Adrenal gland (tissue), 19 donors: ENCODE data around the gene MRPL33. TPM values are rescaled to one million over a fixed set of nuclear protein-coding genes. Genes with fewer than 3 reads are reported as not detected.

Source experiments
- DNase-seq, 7 donors: peaks; one replicate each; pipeline ENCODE4 v3.0.0-alpha.2; 2019 to 2020
- H3K27ac ChIP-seq, 5 donors: fragments of 200-600 bp; sonication (generic) in 4 of 5; 1 replicate in 3 of 5; 2 replicates in 2 of 5; pipeline versions ENCODE4 v1.5.1 to v1.8.0; 2016 to 2020; ENCODE audit warnings: mild to moderate bottlenecking in 1 of 5
- H3K27me3 ChIP-seq: fragments of 200-600 bp; 2 replicates; pipeline ENCODE4 v1.8.0; 2021
- H3K36me3 ChIP-seq, 2 donors: fragments of 200-600 bp; replicated peaks in 1 of 2; 1 replicate in 1 of 2; 2 replicates in 1 of 2; pipeline versions ENCODE4 v1.5.1 to v1.8.0; 2018 to 2022
- H3K4me1 ChIP-seq, 2 donors: fragments of 200-600 bp; replicated peaks in 1 of 2; 1 replicate in 1 of 2; 2 replicates in 1 of 2; pipeline versions ENCODE4 v1.5.1 to v1.8.0; 2018 to 2021
- H3K4me3 ChIP-seq, 4 donors: fragments of 200-600 bp; sonication (generic) in 3 of 4; one replicate each; pipeline ENCODE4 v1.5.1; 2016 to 2018
- H3K9me3 ChIP-seq, 3 donors: fragments of 200-600 bp; sonication (generic) in 1 of 3; replicated peaks in 1 of 3; 1 replicate in 2 of 3; 2 replicates in 1 of 3; pipeline versions ENCODE4 v1.5.1 to v1.8.0; 2016 to 2021
- POLR2A ChIP-seq, 2 donors: fragments of 450-650 bp; IDR thresholded peaks; one replicate each; pipeline ENCODE4 v1.6.1; 2017; ENCODE audit warnings: antibody characterized with exemption in 2 of 2, mild to moderate bottlenecking in 2 of 2, moderate library complexity in 1 of 2
- WGBS, 4 donors: extraction: QIAGEN DNeasy Blood & Tissue Kit in 2 of 4; methylation state at CpG; one replicate each; pipeline versions ENCODE4 v1.1.5 to v1.1.7; 2013 to 2017; 5-methylcytosine and 5-hydroxymethylcytosine counted together
- intact Hi-C, 2 donors: fragments of 100-400 bp; cut with DNase I; formaldehyde crosslinking; loops; one replicate each; pipeline versions ENCODE4 v1.14.1 to v1.15.0; 2022 to 2023
- long read RNA-seq, 10 donors: library from polyadenylated mRNA in 3 of 10; unstranded in 2 of 10; stranded (forward) in 1 of 10; transcript quantifications; one replicate each; pipeline ENCODE4 v2.0.0 and lab custom pipeline, GENCODE V29; 2021 to 2026
- polyA plus RNA-seq, 3 donors: library from polyadenylated mRNA; stranded (reverse); fragments of 200-250 nt in 2 of 3; fragments of 350-450 nt in 1 of 3; fragmentation: Illumina TruSeq in 1 of 3; extraction: RNeasy Lipid Tissue Mini Kit (QIAGEN cat#74804) in 1 of 3; gene quantifications; one replicate each; pipeline ENCODE4 v1.2.3, GENCODE V29; 2013 to 2014
- total RNA-seq, 9 donors: library from RNA; depleted of rRNA in 4 of 9; stranded (reverse); fragments of >200 nt in 4 of 9; fragments of 120-200 nt in 1 of 9; fragmentation: NEBNext Ultra II Directional in 1 of 9; extraction: Animal tissue kit (Norgen Biotek cat#: 25700) in 1 of 9; gene quantifications; one replicate each; pipeline versions ENCODE4 v1.1.0 to v1.2.4, GENCODE V29; 2013 to 2023
- TF ChIP-seq, protein P1 (sequence below), 6 experiments: fragments of 450-650 bp in 4 of 6; fragments of 200-600 bp in 2 of 6; sonication (generic) in 1 of 6; IDR thresholded peaks; 1 replicate in 5 of 6; 2 replicates in 1 of 6; pipeline versions ENCODE4 v1.5.1 to v1.8.0; 2016 to 2021; ENCODE audit warnings: antibody characterized with exemption in 6 of 6, mild to moderate bottlenecking in 2 of 6, moderate library complexity in 1 of 6
- donor health status: healthy with polysubstance abuse.
- donor health status: Bipolar disorder and iron deficiency.
- donor health status: DM: yes; HTN: yes; CAD: no.
- donor health status: DM: no; HTN: no; CAD: no.
- donor health status: DM: no; HTN: no; CAD: no.
- donor health status: DM: yes; HTN: yes; CAD: no.

The MRPL33 gene
- total RNA-seq = 1,000 to 10,000 TPM in 1 of 9 donors, 100 to 1,000 TPM in 8; 211 to 1,020 (median 479) TPM
- 100 to 1,000 TPM; 253 to 508 (median 491) TPM for polyA plus RNA-seq
- long read RNA-seq, donor 1, partial matches to known transcripts = 37 of 309 reads
- long read RNA-seq, donor 1, other reads (novel, unspliced or antisense) = 272 of 309 reads
- long read RNA-seq, donor 2, partial matches to known transcripts = 26 of 193 reads
- long read RNA-seq, donor 2, other reads (novel, unspliced or antisense) = 166 of 193 reads
- long read RNA-seq, donor 3, partial matches to known transcripts = 30 of 182 reads
- long read RNA-seq, donor 3, other reads (novel, unspliced or antisense) = 151 of 182 reads
- long read RNA-seq, donor 4, transcript MRPL33-206 (3 exons, 729 nt) = minor isoform, 20 of 665 reads
- long read RNA-seq, donor 4, transcript MRPL33-202 (3 exons, 404 nt) = major isoform, 194 of 665 reads
- long read RNA-seq, donor 4, transcript MRPL33-205 (4 exons, 587 nt) = minor isoform, 5 of 665 reads
- long read RNA-seq, donor 4, transcript MRPL33-201 (4 exons, 518 nt) = minor isoform, 175 of 665 reads
- long read RNA-seq, donor 4, partial matches to known transcripts = 33 of 665 reads
- long read RNA-seq, donor 4, other reads (novel, unspliced or antisense) = 238 of 665 reads
- long read RNA-seq, donor 5, transcript MRPL33-201 (4 exons, 518 nt) = minor isoform, 342 of 1,001 reads
- long read RNA-seq, donor 5, transcript MRPL33-205 (4 exons, 587 nt) = minor isoform, 14 of 1,001 reads
- long read RNA-seq, donor 5, transcript MRPL33-202 (3 exons, 404 nt) = major isoform, 347 of 1,001 reads
- long read RNA-seq, donor 5, transcript MRPL33-206 (3 exons, 729 nt) = minor isoform, 65 of 1,001 reads
- long read RNA-seq, donor 5, partial matches to known transcripts = 106 of 1,001 reads
- long read RNA-seq, donor 5, other reads (novel, unspliced or antisense) = 127 of 1,001 reads
- long read RNA-seq, donor 6, transcript MRPL33-202 (3 exons, 404 nt) = major isoform, 233 of 597 reads
- long read RNA-seq, donor 6, transcript MRPL33-201 (4 exons, 518 nt) = minor isoform, 100 of 597 reads
- long read RNA-seq, donor 6, transcript MRPL33-206 (3 exons, 729 nt) = minor isoform, 33 of 597 reads
- long read RNA-seq, donor 6, partial matches to known transcripts = 26 of 597 reads
- long read RNA-seq, donor 6, other reads (novel, unspliced or antisense) = 201 of 597 reads
- long read RNA-seq, donor 7, partial matches to known transcripts = 19 of 135 reads
- long read RNA-seq, donor 7, other reads (novel, unspliced or antisense) = 115 of 135 reads
- long read RNA-seq, donor 8, partial matches to known transcripts = 122 of 260 reads
- long read RNA-seq, donor 8, other reads (novel, unspliced or antisense) = 138 of 260 reads
- long read RNA-seq, donor 9, partial matches to known transcripts = 51 of 139 reads
- long read RNA-seq, donor 9, other reads (novel, unspliced or antisense) = 87 of 139 reads
- long read RNA-seq, donor 10, partial matches to known transcripts = 14 of 80 reads
- long read RNA-seq, donor 10, other reads (novel, unspliced or antisense) = 65 of 80 reads

DNA sequence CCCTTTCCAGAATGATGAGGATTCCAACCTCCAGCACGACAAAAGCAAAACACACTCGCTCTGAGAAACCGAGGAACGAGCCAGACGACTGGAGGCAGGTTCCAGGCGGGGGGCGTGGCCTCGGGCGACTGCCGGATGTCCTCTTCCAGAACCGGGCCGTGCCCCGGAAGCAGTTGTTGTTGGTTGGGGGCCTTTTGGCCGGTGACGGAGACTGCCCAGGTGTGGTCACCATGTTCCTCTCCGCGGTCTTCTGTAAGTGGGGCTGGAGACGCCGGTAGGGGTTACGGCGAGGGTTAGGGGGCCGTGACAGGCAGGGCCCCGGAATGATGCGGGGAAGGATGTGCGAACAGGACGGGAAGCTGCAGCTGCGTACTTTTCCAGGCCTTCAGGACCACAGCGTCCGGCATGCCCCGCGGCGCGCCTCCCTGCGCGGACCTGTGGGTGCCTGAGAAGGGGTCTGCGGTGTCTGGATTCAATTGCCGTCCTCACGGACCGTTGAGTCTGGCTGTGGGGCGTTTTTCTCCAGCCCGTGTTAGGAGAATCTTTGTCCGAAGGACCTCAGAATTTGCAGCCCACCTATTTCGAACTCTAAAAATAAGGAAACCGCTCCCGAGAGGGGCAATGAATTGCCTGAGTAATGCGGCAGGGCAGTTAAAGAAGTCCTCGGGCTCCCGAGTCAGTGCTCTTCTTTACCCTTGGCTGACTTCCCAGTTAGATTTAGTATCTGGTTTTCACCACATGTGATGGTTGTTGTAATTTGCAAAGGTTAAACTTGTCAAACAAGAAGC, at the start of gene MRPL33:
TSS of gene MRPL33 (plus strand) at position 172 of the 788 bp plus-strand sequence. CDS start at position 231, 59 bp downstream.
- peaks cover 0 to 11% of the 10 kb centered on the region in 2 donors for H3K36me3 ChIP-seq
- peak; percentile 81 to 82 for TF ChIP-seq POLR2A (IDR thresholded peaks at IDR 0.05)
- TF ChIP-seq, protein P1, sequence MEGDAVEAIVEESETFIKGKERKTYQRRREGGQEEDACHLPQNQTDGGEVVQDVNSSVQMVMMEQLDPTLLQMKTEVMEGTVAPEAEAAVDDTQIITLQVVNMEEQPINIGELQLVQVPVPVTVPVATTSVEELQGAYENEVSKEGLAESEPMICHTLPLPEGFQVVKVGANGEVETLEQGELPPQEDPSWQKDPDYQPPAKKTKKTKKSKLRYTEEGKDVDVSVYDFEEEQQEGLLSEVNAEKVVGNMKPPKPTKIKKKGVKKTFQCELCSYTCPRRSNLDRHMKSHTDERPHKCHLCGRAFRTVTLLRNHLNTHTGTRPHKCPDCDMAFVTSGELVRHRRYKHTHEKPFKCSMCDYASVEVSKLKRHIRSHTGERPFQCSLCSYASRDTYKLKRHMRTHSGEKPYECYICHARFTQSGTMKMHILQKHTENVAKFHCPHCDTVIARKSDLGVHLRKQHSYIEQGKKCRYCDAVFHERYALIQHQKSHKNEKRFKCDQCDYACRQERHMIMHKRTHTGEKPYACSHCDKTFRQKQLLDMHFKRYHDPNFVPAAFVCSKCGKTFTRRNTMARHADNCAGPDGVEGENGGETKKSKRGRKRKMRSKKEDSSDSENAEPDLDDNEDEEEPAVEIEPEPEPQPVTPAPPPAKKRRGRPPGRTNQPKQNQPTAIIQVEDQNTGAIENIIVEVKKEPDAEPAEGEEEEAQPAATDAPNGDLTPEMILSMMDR (IDR thresholded peaks at IDR 0.05) = no peak
- peak; percentile 96 to 99 (median 98) for DNase-seq
- intact Hi-C loops = loop anchor here (10.0 kb wide), 2 partner anchors 113 to 623 kb away; partner anchors contain the start of gene FOSL2 (in 1 of the 2)
- H3K27ac ChIP-seq = peak within 1 kb of the TSS; percentile 70 to 95 (median 92)
- H3K4me3 ChIP-seq = peak within 1 kb of the TSS; percentile 49 to 90 (median 56)
- peaks cover 24 to 28% of the 10 kb centered on the region in 2 donors for H3K4me1 ChIP-seq
- no peaks in the 10 kb centered on the region for H3K27me3 ChIP-seq
- 0 to 2% (median 0%) methylated on average over 8 to 48 of the region's 48 CpGs for WGBS, 4 donors
- no peaks in the 10 kb centered on the region for H3K9me3 ChIP-seq

DNA sequence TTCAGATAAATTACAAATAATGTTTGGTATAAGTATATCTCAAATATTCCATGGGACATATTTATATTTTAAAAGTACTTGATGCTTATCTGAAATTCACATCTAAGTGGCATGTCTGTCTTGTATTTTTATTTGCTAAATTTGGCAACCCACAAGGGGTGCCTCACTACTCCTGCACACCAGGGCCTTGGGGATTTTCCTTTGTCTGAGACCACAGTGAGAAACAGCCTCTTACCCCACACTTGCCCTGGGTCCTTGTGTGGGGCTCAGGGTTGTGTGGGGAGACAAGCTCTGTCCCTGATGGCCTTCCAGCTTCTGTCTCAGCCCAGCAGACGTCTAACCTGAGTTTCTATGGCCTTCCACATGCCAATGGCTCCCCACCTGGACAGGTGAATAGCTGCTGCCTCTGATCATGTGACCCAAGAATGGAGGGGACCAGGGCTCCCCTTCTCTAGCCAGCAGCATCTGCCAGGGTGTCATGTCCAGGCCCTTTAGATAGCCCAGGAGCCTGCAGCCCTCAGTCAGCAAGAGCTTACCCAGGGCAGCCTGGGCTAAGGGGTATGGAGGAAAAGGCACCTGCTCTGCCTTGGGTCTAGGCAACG, 49.5 kb upstream of the MRPL33 start:
- no peaks in the 10 kb centered on the region for H3K9me3 ChIP-seq
- peak overlapping the region; percentile 0 to 87 (median 58) for H3K27ac ChIP-seq
- H3K36me3 ChIP-seq = no peaks in the 10 kb centered on the region
- H3K27me3 ChIP-seq = no peaks in the 10 kb centered on the region
- H3K4me1 ChIP-seq = peaks cover 9 to 27% of the 10 kb centered on the region in 2 donors
- no peak overlapping the region for H3K4me3 ChIP-seq
- TF ChIP-seq, protein P1 (IDR thresholded peaks at IDR 0.05) = no peak
- TF ChIP-seq POLR2A (IDR thresholded peaks at IDR 0.05) = no peak
- DNase-seq = peak in 2 of 7 donors; percentile 51 to 66
- intact Hi-C loops = no loop called here
- WGBS, 4 donors = 61 to 100% (median 69%) methylated on average over 1 to 2 of the region's 2 CpGs

DNA sequence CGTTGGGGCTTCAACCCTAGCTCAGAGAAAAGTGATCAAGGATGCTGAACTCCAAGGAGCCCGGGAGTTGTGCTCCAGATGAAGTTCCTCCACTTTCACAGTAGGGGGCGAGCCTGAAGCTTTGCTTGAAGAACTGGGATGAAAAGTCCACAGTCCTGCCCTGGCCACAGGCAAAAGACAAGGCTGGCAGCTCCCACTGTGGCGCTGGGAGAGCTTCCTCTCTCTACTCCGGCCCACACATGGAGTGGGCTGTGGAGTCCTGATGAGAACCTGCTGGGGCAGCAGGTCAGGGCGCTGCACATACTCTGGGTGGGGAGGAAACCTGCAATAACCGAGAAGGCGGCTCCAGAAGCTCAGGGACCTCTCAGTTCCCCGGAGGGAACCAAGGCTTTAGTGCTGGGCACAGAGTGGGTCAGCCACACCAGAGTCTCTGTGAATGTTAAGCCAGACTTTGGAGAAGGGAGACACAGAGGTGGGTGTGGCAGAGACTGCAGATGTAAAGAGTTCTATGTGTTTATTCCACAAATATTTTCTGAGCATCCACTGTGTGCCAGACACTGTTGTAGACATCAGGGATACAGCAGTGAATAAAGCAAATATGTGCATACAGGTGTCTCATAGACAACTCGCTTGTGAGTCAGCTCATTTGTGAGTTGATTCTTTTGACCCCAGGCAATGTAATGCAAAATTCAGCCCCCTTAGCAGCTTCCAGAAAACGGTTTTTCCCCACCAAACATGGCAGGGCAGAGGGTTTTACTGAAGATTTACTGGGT, 48.0 kb upstream of the MRPL33 start:
- TF ChIP-seq, protein P1 (IDR thresholded peaks at IDR 0.05) = peak; percentile 80 to 85 (median 82)
- peak in 1 of 2 donors; percentile 40 for TF ChIP-seq POLR2A (IDR thresholded peaks at IDR 0.05)
- Histone ChIP-seq H3K27ac (peak overlapping the region; percentile 74 to 90 (median 85)), H3K36me3 (no peaks in the 10 kb centered on the region), H3K27me3 (no peaks in the 10 kb centered on the region), H3K4me3 (no peak overlapping the region), H3K9me3 (no peaks in the 10 kb centered on the region), H3K4me1 (peaks cover 13 to 42% of the 10 kb centered on the region in 2 donors)
- intact Hi-C loops = no loop called here
- peak; percentile 77 to 92 (median 85) for DNase-seq
- 39 to 46% (median 43%) methylated on average over 10 to 11 of the region's 11 CpGs for WGBS, 4 donors
